ENCODE data around the gene TNRC6A. TPM values are rescaled to one million over a fixed set of nuclear protein-coding genes. Genes with fewer than 3 reads are reported as not detected.
"Not testable (repeated sequence)": the region's sequence is repeated elsewhere in the genome, so short reads cannot be mapped to it uniquely, and the experiment has no call there.

The TNRC6A gene
- total RNA-seq, 2 donors from 2014 or later: 71.5 to 72.1 TPM

- Mint-ChIP-seq H3K4me3 (no peak overlapping the region), H3K27me3 (no peaks in the 10 kb centered on the region), H3K27ac (no peak overlapping the region), H3K36me3 (ENCODE audit: low read depth) (peaks cover 4% of the 10 kb centered on the region), H3K4me1 (no peaks in the 10 kb centered on the region)
- no peak for ATAC-seq
- no peak for DNase-seq
- no peaks in the 10 kb centered on the region for H3K9me3 ChIP-seq (ENCODE audit: control insufficient read depth, low read length, poor library complexity, severe bottlenecking)
Measured at GRCh38 chr16:24837969-24838368, 108.5 kb downstream of the TNRC6A start.

GRCh38 chr16:24838554-24839266 is 109.3 kb downstream of the TNRC6A start:
- no peaks in the 10 kb centered on the region for H3K4me1 Mint-ChIP-seq
- no peaks in the 10 kb centered on the region for H3K9me3 ChIP-seq (ENCODE audit: control insufficient read depth, low read length, poor library complexity, severe bottlenecking)
- DNase-seq (no peak), ATAC-seq (no peak)
- no peak overlapping the region for H3K4me3 Mint-ChIP-seq
- no peak overlapping the region for H3K27ac Mint-ChIP-seq
- no peaks in the 10 kb centered on the region for H3K27me3 Mint-ChIP-seq
- H3K36me3 Mint-ChIP-seq (ENCODE audit: low read depth): peaks cover 4% of the 10 kb centered on the region

GRCh38 chr16:24839347-24839972 is 110.0 kb downstream of the TNRC6A start:
- no peak overlapping the region for H3K27ac Mint-ChIP-seq
- ATAC-seq (no peak), DNase-seq (no peak)
- H3K27me3 Mint-ChIP-seq: no peaks in the 10 kb centered on the region
- no peaks in the 10 kb centered on the region for H3K9me3 ChIP-seq (ENCODE audit: control insufficient read depth, low read length, poor library complexity, severe bottlenecking)
- H3K36me3 Mint-ChIP-seq (ENCODE audit: low read depth): peaks cover 4% of the 10 kb centered on the region
- H3K4me1 Mint-ChIP-seq: no peaks in the 10 kb centered on the region
- no peak overlapping the region for H3K4me3 Mint-ChIP-seq

GRCh38 chr16:24841291-24841690 is 111.8 kb downstream of the TNRC6A start:
- H3K27ac Mint-ChIP-seq: no peak overlapping the region
- H3K27me3 Mint-ChIP-seq: no peaks in the 10 kb centered on the region
- no peak for ATAC-seq

GRCh38 chr16:24844101-24845030 is 114.9 kb downstream of the TNRC6A start:
- Mint-ChIP-seq H3K27ac (no peak overlapping the region), H3K4me3 (no peak overlapping the region), H3K27me3 (peaks cover 10% of the 10 kb centered on the region)

More at GRCh38 chr16:24841291-24841690, 111.8 kb downstream of the TNRC6A start:
- no peak overlapping the region for H3K4me3 Mint-ChIP-seq
- DNase-seq: no peak
- no peaks in the 10 kb centered on the region for H3K9me3 ChIP-seq (ENCODE audit: control insufficient read depth, low read length, poor library complexity, severe bottlenecking)
- H3K4me1 Mint-ChIP-seq: no peaks in the 10 kb centered on the region
- peaks cover 4% of the 10 kb centered on the region for H3K36me3 Mint-ChIP-seq (ENCODE audit: low read depth)

GRCh38 chr16:24845031-24845365 is 115.5 kb downstream of the TNRC6A start:
- not testable (repeated sequence) for H3K27ac Mint-ChIP-seq; H3K36me3 Mint-ChIP-seq (ENCODE audit: low read depth); DNase-seq; H3K4me1 Mint-ChIP-seq; H3K9me3 ChIP-seq (ENCODE audit: control insufficient read depth, low read length, poor library complexity, severe bottlenecking); ATAC-seq; H3K4me3 Mint-ChIP-seq
- peaks cover 10% of the 10 kb centered on the region for H3K27me3 Mint-ChIP-seq

More at GRCh38 chr16:24844101-24845030, 114.9 kb downstream of the TNRC6A start:
- H3K9me3 ChIP-seq (ENCODE audit: control insufficient read depth, low read length, poor library complexity, severe bottlenecking): no peaks in the 10 kb centered on the region
- DNase-seq (no peak), ATAC-seq (no peak)
- H3K36me3 Mint-ChIP-seq (ENCODE audit: low read depth): peaks cover 4% of the 10 kb centered on the region
- no peaks in the 10 kb centered on the region for H3K4me1 Mint-ChIP-seq

GRCh38 chr16:24845726-24846547 is 116.5 kb downstream of the TNRC6A start, which contains the start of gene SLC5A11:
TSS of gene SLC5A11 (plus strand) at chr16:24845963. CDS start at chr16:24858644, 12,681 bp downstream.
- no peak for DNase-seq
- no peak within 1 kb of the TSS for H3K27ac Mint-ChIP-seq
- no peak for ATAC-seq
- no peaks in the 10 kb centered on the region for H3K9me3 ChIP-seq (ENCODE audit: control insufficient read depth, low read length, poor library complexity, severe bottlenecking)
- peaks cover 4% of the 10 kb centered on the region for H3K36me3 Mint-ChIP-seq (ENCODE audit: low read depth)
- no peaks in the 10 kb centered on the region for H3K4me1 Mint-ChIP-seq
- peaks cover 10% of the 10 kb centered on the region for H3K27me3 Mint-ChIP-seq
- H3K4me3 Mint-ChIP-seq: no peak within 1 kb of the TSS

GRCh38 chr16:24846548-24847357 is 117.3 kb downstream of the TNRC6A start:
- no peak for DNase-seq
- Mint-ChIP-seq H3K4me3 (no peak overlapping the region), H3K27me3 (peaks cover 10% of the 10 kb centered on the region), H3K4me1 (peaks cover 2% of the 10 kb centered on the region), H3K36me3 (ENCODE audit: low read depth) (peaks cover 4% of the 10 kb centered on the region), H3K27ac (no peak overlapping the region)
- no peaks in the 10 kb centered on the region for H3K9me3 ChIP-seq (ENCODE audit: control insufficient read depth, low read length, poor library complexity, severe bottlenecking)
- no peak for ATAC-seq

- no peak for DNase-seq
- ATAC-seq: no peak
- Mint-ChIP-seq H3K4me1 (peaks cover 6% of the 10 kb centered on the region), H3K36me3 (ENCODE audit: low read depth) (peaks cover 4% of the 10 kb centered on the region), H3K4me3 (no peak overlapping the region), H3K27ac (no peak overlapping the region), H3K27me3 (peaks cover 10% of the 10 kb centered on the region)
- no peaks in the 10 kb centered on the region for H3K9me3 ChIP-seq (ENCODE audit: control insufficient read depth, low read length, poor library complexity, severe bottlenecking)
Measured at GRCh38 chr16:24847358-24847664, 117.9 kb downstream of the TNRC6A start.

- H3K27me3 Mint-ChIP-seq: peaks cover 11% of the 10 kb centered on the region
- no peak for DNase-seq
Measured at GRCh38 chr16:24848065-24848464, 118.6 kb downstream of the TNRC6A start.

GRCh38 chr16:24849641-24850040 is 120.2 kb downstream of the TNRC6A start:
- DNase-seq (no peak), ATAC-seq (no peak)
- no peak overlapping the region for H3K4me3 Mint-ChIP-seq
- no peak overlapping the region for H3K27ac Mint-ChIP-seq
- peaks cover 20% of the 10 kb centered on the region for H3K27me3 Mint-ChIP-seq
- no peaks in the 10 kb centered on the region for H3K9me3 ChIP-seq (ENCODE audit: control insufficient read depth, low read length, poor library complexity, severe bottlenecking)
- peaks cover 6% of the 10 kb centered on the region for H3K4me1 Mint-ChIP-seq
- H3K36me3 Mint-ChIP-seq (ENCODE audit: low read depth): no peaks in the 10 kb centered on the region

More at GRCh38 chr16:24848065-24848464, 118.6 kb downstream of the TNRC6A start:
- Mint-ChIP-seq H3K36me3 (ENCODE audit: low read depth) (no peaks in the 10 kb centered on the region), H3K4me1 (peaks cover 6% of the 10 kb centered on the region), H3K27ac (no peak overlapping the region), H3K4me3 (no peak overlapping the region)
- no peak for ATAC-seq
- H3K9me3 ChIP-seq (ENCODE audit: control insufficient read depth, low read length, poor library complexity, severe bottlenecking): no peaks in the 10 kb centered on the region

GRCh38 chr16:24850289-24850938 is 121.0 kb downstream of the TNRC6A start:
- Mint-ChIP-seq H3K4me1 (peaks cover 6% of the 10 kb centered on the region), H3K27ac (no peak overlapping the region), H3K36me3 (ENCODE audit: low read depth) (no peaks in the 10 kb centered on the region), H3K4me3 (no peak overlapping the region), H3K27me3 (peaks cover 20% of the 10 kb centered on the region)
- no peaks in the 10 kb centered on the region for H3K9me3 ChIP-seq (ENCODE audit: control insufficient read depth, low read length, poor library complexity, severe bottlenecking)
- ATAC-seq (no peak), DNase-seq (no peak)

Measured in T-helper 17 cell (primary cell).